Activated B cell treated with CpG ODN at 0.5 μM for 24 hours (primary cell): ENCODE results near the gene CRELD2. TPM values are rescaled to one million over a fixed set of nuclear protein-coding genes. Genes with fewer than 3 reads are reported as not detected.

Experiments
- ATAC-seq: fragments of 200-7000 bp; cut with Tn5 transposase; one replicate; pipeline ENCODE4 v1.10.0; 2021; ENCODE audit warnings: low read depth, mild to moderate bottlenecking, moderate library complexity
- CTCF ChIA-PET: fragments of 350-600 bp; sonication (Branson Sonifier 250); formaldehyde crosslinking; loops from one replicate; lab custom pipeline; 2021; ENCODE audit warnings: antibody characterized with exemption; lab: Charles Lee
- POLR2A ChIA-PET: fragments of 350-600 bp; sonication (Branson Sonifier 250); formaldehyde crosslinking; loops from one replicate; lab custom pipeline; 2021; ENCODE audit warnings: antibody characterized with exemption; lab: Charles Lee
- DNase-seq: peaks from one replicate; pipeline ENCODE4 v3.0.0; 2022
- H3K27ac Mint-ChIP-seq: one replicate; pipeline ENCODE4 v1.8.0; 2020; ENCODE audit warnings: mixed read lengths
- H3K27me3 Mint-ChIP-seq: one replicate; pipeline ENCODE4 v1.8.0; 2021; ENCODE audit warnings: mixed read lengths
- H3K36me3 Mint-ChIP-seq: one replicate; pipeline ENCODE4 v1.8.0; 2021; ENCODE audit warnings: low read depth, mixed read lengths
- H3K4me1 Mint-ChIP-seq: one replicate; pipeline ENCODE4 v1.8.0; 2021; ENCODE audit warnings: mixed read lengths
- H3K4me3 Mint-ChIP-seq: one replicate; pipeline ENCODE4 v1.8.0; 2020; ENCODE audit warnings: mild to moderate bottlenecking, mixed read lengths
- H3K9me3 Mint-ChIP-seq: one replicate; pipeline ENCODE4 v1.8.0; 2020; ENCODE audit warnings: mixed read lengths
- CTCF ChIP-seq: fragments of 200-600 bp; IDR thresholded peaks from one replicate; pipeline ENCODE4 v1.8.0; 2022; ENCODE audit warnings: antibody characterized with exemption, mild to moderate bottlenecking
- intact Hi-C: fragments of 100-400 bp; cut with micrococcal nuclease; formaldehyde crosslinking; loops from one replicate; pipeline ENCODE4 v1.15.1; 2024
- total RNA-seq: library from RNA; stranded (reverse); gene quantifications from 2 replicates; pipeline ENCODE4 v1.2.3, GENCODE V29; 2022

Gene CRELD2
- total RNA-seq, 1 donor from 2014 or later, result 44.5 TPM

- CTCF ChIA-PET, result interaction anchor here (1.9 kb wide), 1 partner anchor 108 kb away, joined by 4 read pairs; no protein-coding TSS in a partner anchor
- H3K27me3 Mint-ChIP-seq, result no peaks in the 10 kb centered on the region
- POLR2A ChIA-PET, result no interaction called here
- intact Hi-C loops, result loop anchor here (10.0 kb wide), 1 partner anchor 268 kb away; no protein-coding TSS in a partner anchor
- no peak for TF ChIP-seq CTCF
- H3K27ac Mint-ChIP-seq, result no peak overlapping the region
- no peak overlapping the region for H3K4me3 Mint-ChIP-seq
- peaks cover 61% of the 10 kb centered on the region for H3K4me1 Mint-ChIP-seq
- DNase-seq (no peak), ATAC-seq (no peak)
- H3K36me3 Mint-ChIP-seq, result peaks cover 29% of the 10 kb centered on the region
- H3K9me3 Mint-ChIP-seq, result no peaks in the 10 kb centered on the region
These were observed 4.0 kb downstream of the CRELD2 start for GRCh38 chr22:49922484-49922883.

DNA sequence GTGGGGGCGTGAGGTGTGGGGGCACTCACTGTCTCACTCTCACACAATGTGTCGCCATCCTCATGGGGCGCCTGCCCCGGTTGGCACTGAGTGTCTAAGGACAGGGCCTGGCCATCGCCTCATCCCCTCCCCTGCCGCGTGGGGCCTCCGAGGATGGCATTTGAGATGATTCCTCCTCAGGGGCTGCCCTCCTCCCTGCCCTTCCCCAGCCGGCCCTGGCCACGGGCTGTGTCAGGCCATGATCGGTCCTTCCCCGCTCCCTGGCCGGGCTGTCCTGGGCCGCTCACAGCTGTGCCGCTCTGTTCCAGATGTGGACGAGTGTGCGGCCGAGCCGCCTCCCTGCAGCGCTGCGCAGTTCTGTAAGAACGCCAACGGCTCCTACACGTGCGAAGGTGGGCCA is 4.5 kb downstream of the CRELD2 start:
- ChIA-PET POLR2A (interaction anchor here (1.0 to 5.0 kb wide), 6 partner anchors 12 to 268 kb away, joined by 3 to 87 read pairs (median 4); partner anchors contain the start of gene PIM3), CTCF (interaction anchor here (1.0 to 1.9 kb wide), 2 partner anchors 107 to 155 kb away, joined by 3 to 4 read pairs; no protein-coding TSS in a partner anchor)
- Mint-ChIP-seq H3K36me3 (peaks cover 29% of the 10 kb centered on the region), H3K27ac (no peak overlapping the region), H3K9me3 (no peaks in the 10 kb centered on the region), H3K4me3 (no peak overlapping the region), H3K4me1 (peaks cover 60% of the 10 kb centered on the region), H3K27me3 (no peaks in the 10 kb centered on the region)
- DNase-seq (no peak), ATAC-seq (no peak)
- intact Hi-C loops, result loop anchor here (10.0 kb wide), 1 partner anchor 268 kb away; no protein-coding TSS in a partner anchor
- TF ChIP-seq CTCF, result no peak

GRCh38 chr22:49923445-49923844 is 5.0 kb downstream of the CRELD2 start:
- Mint-ChIP-seq H3K4me3 (peak overlapping the region; percentile 52), H3K9me3 (no peaks in the 10 kb centered on the region), H3K4me1 (peaks cover 60% of the 10 kb centered on the region), H3K27me3 (no peaks in the 10 kb centered on the region), H3K36me3 (peaks cover 29% of the 10 kb centered on the region), H3K27ac (peak overlapping the region; percentile 98)
- DNase-seq, result peak; percentile 54
- intact Hi-C loops, result loop anchor here (10.0 kb wide), 1 partner anchor 269 kb away; no protein-coding TSS in a partner anchor
- CTCF ChIA-PET, result interaction anchor here (1.0 kb wide), 1 partner anchor 156 kb away, joined by 3 read pairs; no protein-coding TSS in a partner anchor
- ATAC-seq, result peak; percentile 10
- TF ChIP-seq CTCF, result no peak
- POLR2A ChIA-PET, result interaction anchor here (0.6 to 5.0 kb wide), 7 partner anchors 12 to 268 kb away, joined by 3 to 87 read pairs (median 3); partner anchors contain the start of gene PIM3

DNA sequence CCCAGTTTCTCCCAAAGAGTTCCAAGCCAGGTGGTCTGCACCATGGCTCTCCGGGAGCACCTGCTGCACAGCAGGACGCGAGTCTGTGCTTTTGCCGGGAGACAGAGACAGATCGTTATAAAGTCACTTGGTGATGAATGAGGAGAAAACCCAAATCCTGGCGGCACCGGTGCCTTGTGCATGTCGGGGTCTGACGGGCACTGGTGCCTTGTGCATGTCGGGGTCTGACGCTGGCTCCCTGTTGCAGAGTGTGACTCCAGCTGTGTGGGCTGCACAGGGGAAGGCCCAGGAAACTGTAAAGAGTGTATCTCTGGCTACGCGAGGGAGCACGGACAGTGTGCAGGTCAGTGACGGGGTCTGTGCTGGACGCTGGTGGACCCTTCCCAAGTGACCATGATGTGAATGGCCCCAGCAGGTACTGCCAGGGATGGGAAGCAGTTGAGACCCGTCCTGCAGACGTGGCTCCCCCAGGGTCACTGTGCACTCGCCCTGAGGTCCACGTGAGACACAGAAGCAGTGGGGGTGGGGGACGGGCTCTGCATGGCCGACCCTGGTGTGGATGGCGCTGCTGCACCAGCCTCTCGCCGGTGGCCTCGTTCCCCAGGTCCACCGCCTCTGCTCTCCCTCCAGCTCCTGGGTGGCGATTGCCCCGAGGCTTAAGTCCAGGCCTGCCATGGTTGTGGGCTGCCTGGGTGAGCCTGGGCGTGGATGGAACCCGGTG is 5.8 kb downstream of the CRELD2 start:
- Mint-ChIP-seq H3K27me3 (no peaks in the 10 kb centered on the region), H3K36me3 (peaks cover 29% of the 10 kb centered on the region), H3K4me3 (no peak overlapping the region), H3K27ac (peak overlapping the region; percentile 98), H3K4me1 (peaks cover 58% of the 10 kb centered on the region), H3K9me3 (no peaks in the 10 kb centered on the region)
- CTCF ChIA-PET, result interaction anchor here (0.7 to 1.0 kb wide), 2 partner anchors 12 to 157 kb away, joined by 3 read pairs; no protein-coding TSS in a partner anchor
- no peak for TF ChIP-seq CTCF
- intact Hi-C loops, result loop anchor here (10.0 kb wide), 1 partner anchor 269 kb away; no protein-coding TSS in a partner anchor
- ATAC-seq (no peak), DNase-seq (no peak)
- POLR2A ChIA-PET, result interaction anchor here (0.5 to 5.0 kb wide), 19 partner anchors 11 to 602 kb away, joined by 3 to 87 read pairs (median 4); partner anchors contain the start of gene PIM3
